ENCODE data around the gene EHD3.

EHD3 gene

GRCh38 chr2:31208240-31208639 lies 25.7 kb upstream of the EHD3 start:
- Histone ChIP-seq H3K9ac (ENCODE audit: low read length) (no peak overlapping the region), H3K4me2 (ENCODE audit: low read length) (no peak overlapping the region), H3K9me3 (ENCODE audit: low read length) (no peaks in the 10 kb centered on the region), H3K4me1 (ENCODE audit: insufficient read depth, low read length, severe bottlenecking) (no peaks in the 10 kb centered on the region), H2AFZ (ENCODE audit: low read length) (no peak overlapping the region), H4K20me1 (ENCODE audit: insufficient read depth, low read length) (no peaks in the 10 kb centered on the region), H3K4me3 (ENCODE audit: low read depth, low read length, poor library complexity, severe bottlenecking) (no peak overlapping the region), H3K27ac (ENCODE audit: low read depth, low read length, poor library complexity, severe bottlenecking) (no peak overlapping the region), H3K36me3 (ENCODE audit: insufficient read depth, low read length) (no peaks in the 10 kb centered on the region), H3K79me2 (ENCODE audit: insufficient read depth, low read length) (no peaks in the 10 kb centered on the region), H3K27me3 (ENCODE audit: insufficient read depth, low read length) (no peaks in the 10 kb centered on the region), H3F3A (ENCODE audit: insufficient read depth, low read length) (no peaks in the 10 kb centered on the region), H3K9me2 (ENCODE audit: low read depth, low read length) (no peaks in the 10 kb centered on the region)
- TF ChIP-seq, protein P1, sequence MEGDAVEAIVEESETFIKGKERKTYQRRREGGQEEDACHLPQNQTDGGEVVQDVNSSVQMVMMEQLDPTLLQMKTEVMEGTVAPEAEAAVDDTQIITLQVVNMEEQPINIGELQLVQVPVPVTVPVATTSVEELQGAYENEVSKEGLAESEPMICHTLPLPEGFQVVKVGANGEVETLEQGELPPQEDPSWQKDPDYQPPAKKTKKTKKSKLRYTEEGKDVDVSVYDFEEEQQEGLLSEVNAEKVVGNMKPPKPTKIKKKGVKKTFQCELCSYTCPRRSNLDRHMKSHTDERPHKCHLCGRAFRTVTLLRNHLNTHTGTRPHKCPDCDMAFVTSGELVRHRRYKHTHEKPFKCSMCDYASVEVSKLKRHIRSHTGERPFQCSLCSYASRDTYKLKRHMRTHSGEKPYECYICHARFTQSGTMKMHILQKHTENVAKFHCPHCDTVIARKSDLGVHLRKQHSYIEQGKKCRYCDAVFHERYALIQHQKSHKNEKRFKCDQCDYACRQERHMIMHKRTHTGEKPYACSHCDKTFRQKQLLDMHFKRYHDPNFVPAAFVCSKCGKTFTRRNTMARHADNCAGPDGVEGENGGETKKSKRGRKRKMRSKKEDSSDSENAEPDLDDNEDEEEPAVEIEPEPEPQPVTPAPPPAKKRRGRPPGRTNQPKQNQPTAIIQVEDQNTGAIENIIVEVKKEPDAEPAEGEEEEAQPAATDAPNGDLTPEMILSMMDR (IDR thresholded peaks at IDR 0.05; ENCODE audit: low read length): no peak
- TF ChIP-seq EZH2 (IDR thresholded peaks at IDR 0.05; ENCODE audit: borderline replicate concordance, low read length): no peak

DNA sequence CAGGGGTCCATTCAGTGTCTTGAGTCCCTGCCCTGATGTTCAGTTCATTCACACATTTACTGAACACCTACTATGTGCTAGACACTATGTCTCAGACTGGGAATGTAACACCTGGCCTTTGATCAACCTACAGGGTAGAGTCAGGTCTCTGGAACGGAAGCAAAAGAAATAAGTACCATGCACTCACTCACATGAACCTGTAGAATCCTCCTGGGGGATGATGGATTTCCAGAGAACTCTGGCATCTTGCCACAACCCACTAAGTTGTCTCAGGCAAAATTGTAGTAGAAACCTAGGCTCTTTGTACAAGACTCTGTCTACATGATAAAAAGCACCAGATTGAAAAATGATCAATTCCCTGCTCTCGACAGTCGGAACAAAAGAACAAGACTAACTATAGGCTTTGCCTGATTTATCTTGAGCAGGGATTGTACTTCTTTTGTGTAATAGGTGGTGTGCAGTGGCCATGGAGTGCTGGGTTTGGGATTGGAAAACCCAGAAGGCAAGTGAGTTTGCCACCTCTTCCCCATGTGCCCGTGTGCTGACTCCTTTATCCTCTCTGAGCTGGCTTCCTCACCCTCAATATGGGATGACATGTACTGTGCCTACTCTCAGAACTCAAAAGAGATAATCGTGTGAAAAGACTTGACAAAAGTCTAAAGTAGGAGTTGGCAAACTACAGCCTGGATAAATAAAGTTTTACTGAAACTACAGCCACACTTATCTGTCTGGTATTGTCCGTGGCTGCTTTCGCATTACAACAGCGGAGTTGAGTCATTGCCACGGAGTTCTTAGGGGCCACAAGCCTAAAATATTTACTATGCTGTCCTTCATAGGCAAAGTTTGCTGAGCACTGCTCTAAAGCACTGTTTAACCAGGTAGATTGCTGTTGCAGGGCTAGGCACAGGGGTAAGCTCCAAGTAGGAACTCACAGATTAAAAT lies 21.0 kb upstream of the EHD3 start:
- no peak overlapping the region for H3K4me3 ChIP-seq (ENCODE audit: low read depth, low read length, poor library complexity, severe bottlenecking)
- no peak overlapping the region for H2AFZ ChIP-seq (ENCODE audit: low read length)
- no peak overlapping the region for H3K9ac ChIP-seq (ENCODE audit: low read length)
- H3K36me3 ChIP-seq (ENCODE audit: insufficient read depth, low read length): no peaks in the 10 kb centered on the region
- no peak overlapping the region for H3K27ac ChIP-seq (ENCODE audit: low read depth, low read length, poor library complexity, severe bottlenecking)
- no peaks in the 10 kb centered on the region for H3K9me2 ChIP-seq (ENCODE audit: low read depth, low read length)
- TF ChIP-seq, protein P1 (IDR thresholded peaks at IDR 0.05; ENCODE audit: low read length): no peak
- no peak for TF ChIP-seq EZH2 (IDR thresholded peaks at IDR 0.05; ENCODE audit: borderline replicate concordance, low read length)
- no peaks in the 10 kb centered on the region for H3F3A ChIP-seq (ENCODE audit: insufficient read depth, low read length)
- no peak overlapping the region for H3K4me2 ChIP-seq (ENCODE audit: low read length)
- H4K20me1 ChIP-seq (ENCODE audit: insufficient read depth, low read length): no peaks in the 10 kb centered on the region
- H3K27me3 ChIP-seq (ENCODE audit: insufficient read depth, low read length): no peaks in the 10 kb centered on the region
- no peaks in the 10 kb centered on the region for H3K4me1 ChIP-seq (ENCODE audit: insufficient read depth, low read length, severe bottlenecking)
- H3K9me3 ChIP-seq (ENCODE audit: low read length): no peaks in the 10 kb centered on the region
- no peaks in the 10 kb centered on the region for H3K79me2 ChIP-seq (ENCODE audit: insufficient read depth, low read length)

GRCh38 chr2:31213601-31214443 lies 20.1 kb upstream of the EHD3 start:
- H3K9ac ChIP-seq (ENCODE audit: low read length): no peak overlapping the region
- H3K79me2 ChIP-seq (ENCODE audit: insufficient read depth, low read length): no peaks in the 10 kb centered on the region
- no peaks in the 10 kb centered on the region for H3K4me1 ChIP-seq (ENCODE audit: insufficient read depth, low read length, severe bottlenecking)
- H3K9me2 ChIP-seq (ENCODE audit: low read depth, low read length): no peaks in the 10 kb centered on the region
- TF ChIP-seq EZH2 (IDR thresholded peaks at IDR 0.05; ENCODE audit: borderline replicate concordance, low read length): no peak
- TF ChIP-seq, protein P1 (IDR thresholded peaks at IDR 0.05; ENCODE audit: low read length): no peak
- no peak overlapping the region for H3K4me3 ChIP-seq (ENCODE audit: low read depth, low read length, poor library complexity, severe bottlenecking)
- H3K27ac ChIP-seq (ENCODE audit: low read depth, low read length, poor library complexity, severe bottlenecking): no peak overlapping the region
- H3K36me3 ChIP-seq (ENCODE audit: insufficient read depth, low read length): no peaks in the 10 kb centered on the region
- H3K9me3 ChIP-seq (ENCODE audit: low read length): no peaks in the 10 kb centered on the region
- H3K4me2 ChIP-seq (ENCODE audit: low read length): no peak overlapping the region
- H4K20me1 ChIP-seq (ENCODE audit: insufficient read depth, low read length): no peaks in the 10 kb centered on the region
- H2AFZ ChIP-seq (ENCODE audit: low read length): no peak overlapping the region
- no peaks in the 10 kb centered on the region for H3F3A ChIP-seq (ENCODE audit: insufficient read depth, low read length)
- no peaks in the 10 kb centered on the region for H3K27me3 ChIP-seq (ENCODE audit: insufficient read depth, low read length)

Data from OCI-LY1 (cell line).